Adipocyte (in vitro differentiated cells): Measurements from ENCODE around the gene NT5DC3.

ENCODE experiments used
- DNase-seq: peaks from one replicate; pipeline ENCODE4 v3.0.0-alpha.2; 2015; ENCODE audit warnings: low read depth
- H3K27me3 ChIP-seq: replicated peaks from 2 replicates; pipeline ENCODE4 v1.7.0; 2013; ENCODE audit warnings: mild to moderate bottlenecking, low read length, moderate library complexity; ENCODE audit not compliant: control insufficient read depth, insufficient read depth
- H3K36me3 ChIP-seq: 2 replicates; pipeline ENCODE4 v1.7.0; 2013; ENCODE audit warnings: low read length, mild to moderate bottlenecking, moderate library complexity; ENCODE audit not compliant: control insufficient read depth, insufficient read depth, severe bottlenecking
- H3K4me1 ChIP-seq: 2 replicates; pipeline ENCODE4 v1.7.0; 2013; ENCODE audit warnings: mild to moderate bottlenecking, low read length, moderate library complexity; ENCODE audit not compliant: control insufficient read depth, insufficient read depth
- H3K4me3 ChIP-seq: 2 replicates; pipeline ENCODE4 v1.7.0; 2013; ENCODE audit warnings: mild to moderate bottlenecking, low read length, moderate library complexity
- H3K9ac ChIP-seq: 2 replicates; pipeline ENCODE4 v1.7.0; 2013; ENCODE audit warnings: mild to moderate bottlenecking, low read length, moderate library complexity
- H3K9me3 ChIP-seq: 2 replicates; pipeline ENCODE4 v1.7.0; 2013; ENCODE audit warnings: mild to moderate bottlenecking, low read length, moderate library complexity; ENCODE audit not compliant: control insufficient read depth

Gene NT5DC3

DNA sequence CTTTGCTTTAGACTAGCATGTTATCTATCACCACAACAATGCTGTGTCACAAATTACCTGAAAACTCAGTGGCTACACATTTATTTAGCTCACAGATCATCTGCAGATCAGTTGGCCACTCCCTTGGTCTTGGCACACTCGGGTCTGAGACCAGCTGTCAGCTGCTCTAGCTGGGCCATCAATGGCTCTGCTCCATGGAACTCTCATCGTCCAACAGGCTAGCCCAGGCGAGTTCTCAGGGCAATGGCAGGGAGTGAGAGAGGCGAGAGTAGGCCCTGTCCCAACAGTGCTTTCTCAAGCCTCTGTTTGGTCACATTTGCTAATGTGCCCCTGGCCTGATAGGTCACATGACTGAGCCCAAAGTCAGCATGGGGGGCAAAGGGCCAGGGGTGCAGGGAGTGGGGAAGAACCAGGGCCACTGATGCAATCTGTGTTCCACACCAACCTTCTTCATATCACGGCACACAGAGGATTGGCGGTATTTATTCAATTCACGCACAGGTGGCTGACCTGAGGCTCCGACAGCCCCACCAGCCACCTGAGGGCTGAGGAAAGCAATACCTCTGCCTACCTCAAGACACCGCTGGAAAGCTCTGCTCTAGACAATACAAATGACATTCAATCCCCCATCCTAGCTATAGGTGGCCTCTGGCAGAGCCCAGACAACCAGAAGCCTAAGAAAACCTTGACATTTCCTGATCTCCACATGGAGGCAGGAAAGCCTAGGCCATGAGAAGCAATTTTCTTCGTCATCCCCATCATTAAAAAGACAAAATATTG is 82.5 kb downstream of the NT5DC3 start:
- DNase-seq, result no peak
- H3K36me3 ChIP-seq, result peaks cover 30% of the 10 kb centered on the region

GRCh38 chr12:103757248-103757647 is 83.8 kb downstream of the NT5DC3 start:
- Histone ChIP-seq H3K4me3 (no peak overlapping the region), H3K9me3 (no peaks in the 10 kb centered on the region), H3K9ac (no peak overlapping the region), H3K4me1 (no peaks in the 10 kb centered on the region), H3K27me3 (no peaks in the 10 kb centered on the region), H3K36me3 (peaks cover 18% of the 10 kb centered on the region)
- no peak for DNase-seq

More for the DNA sequence above, 82.5 kb downstream of the NT5DC3 start:
- H3K4me3 ChIP-seq, result no peak overlapping the region
- H3K27me3 ChIP-seq, result no peaks in the 10 kb centered on the region
- H3K4me1 ChIP-seq, result no peaks in the 10 kb centered on the region
- no peak overlapping the region for H3K9ac ChIP-seq
- no peaks in the 10 kb centered on the region for H3K9me3 ChIP-seq

GRCh38 chr12:103756443-103756842 is 84.6 kb downstream of the NT5DC3 start:
- Histone ChIP-seq H3K27me3 (no peaks in the 10 kb centered on the region), H3K9me3 (no peaks in the 10 kb centered on the region), H3K36me3 (peaks cover 10% of the 10 kb centered on the region), H3K4me3 (no peak overlapping the region), H3K9ac (no peak overlapping the region), H3K4me1 (peaks cover 5% of the 10 kb centered on the region)
- no peak for DNase-seq

GRCh38 chr12:103755425-103755824 is 85.6 kb downstream of the NT5DC3 start:
- H3K36me3 ChIP-seq, result peaks cover 1% of the 10 kb centered on the region
- no peak overlapping the region for H3K9ac ChIP-seq
- peaks cover 5% of the 10 kb centered on the region for H3K4me1 ChIP-seq
- H3K27me3 ChIP-seq, result no peaks in the 10 kb centered on the region
- DNase-seq, result no peak
- H3K4me3 ChIP-seq, result no peak overlapping the region
- no peaks in the 10 kb centered on the region for H3K9me3 ChIP-seq

- no peaks in the 10 kb centered on the region for H3K9me3 ChIP-seq
- no peaks in the 10 kb centered on the region for H3K36me3 ChIP-seq
- DNase-seq, result no peak
- peaks cover 5% of the 10 kb centered on the region for H3K4me1 ChIP-seq
- no peak overlapping the region for H3K9ac ChIP-seq
- no peak overlapping the region for H3K4me3 ChIP-seq
- H3K27me3 ChIP-seq, result no peaks in the 10 kb centered on the region
These were observed 89.4 kb downstream of the NT5DC3 start for GRCh38 chr12:103751600-103751999.

DNA sequence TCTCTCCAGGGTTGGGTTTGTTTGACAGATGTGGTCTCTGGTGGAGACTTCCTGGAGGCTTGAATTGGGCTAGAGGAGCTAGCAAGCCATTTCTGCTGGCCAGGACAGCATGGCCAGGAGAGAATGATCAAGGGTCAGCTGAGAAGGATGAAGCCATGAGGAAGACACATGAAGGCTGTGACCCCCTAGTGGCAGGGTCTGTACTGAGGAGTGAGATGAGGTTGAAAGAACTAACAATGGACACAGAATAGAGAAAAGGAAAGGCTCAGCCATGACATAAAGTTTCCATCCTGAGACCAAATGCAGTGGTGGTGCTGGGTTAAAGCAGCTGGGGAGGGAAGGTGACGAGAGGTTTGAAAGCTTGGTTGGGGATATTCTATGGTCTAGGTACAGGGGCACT is 89.9 kb downstream of the NT5DC3 start:
- peaks cover 5% of the 10 kb centered on the region for H3K4me1 ChIP-seq
- no peaks in the 10 kb centered on the region for H3K9me3 ChIP-seq
- no peak overlapping the region for H3K4me3 ChIP-seq
- no peak overlapping the region for H3K9ac ChIP-seq
- DNase-seq, result no peak
- H3K36me3 ChIP-seq, result no peaks in the 10 kb centered on the region
- H3K27me3 ChIP-seq, result no peaks in the 10 kb centered on the region

DNA sequence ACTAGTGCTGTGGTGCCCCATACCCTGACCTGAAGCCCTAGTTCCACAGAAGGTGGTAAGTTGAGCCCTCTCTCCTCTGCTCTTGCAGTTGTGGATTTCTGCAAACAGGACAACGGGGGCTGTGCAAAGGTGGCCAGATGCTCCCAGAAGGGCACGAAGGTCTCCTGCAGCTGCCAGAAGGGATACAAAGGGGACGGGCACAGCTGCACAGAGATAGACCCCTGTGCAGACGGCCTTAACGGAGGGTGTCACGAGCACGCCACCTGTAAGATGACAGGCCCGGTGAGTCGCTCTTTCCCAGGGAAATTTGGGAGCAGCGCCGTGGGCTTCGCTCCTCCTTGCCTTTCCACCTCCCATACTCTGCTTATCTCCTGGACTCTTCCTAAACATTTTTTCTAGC is 92.2 kb downstream of the NT5DC3 start:
- Histone ChIP-seq H3K36me3 (no peaks in the 10 kb centered on the region), H3K9me3 (no peaks in the 10 kb centered on the region), H3K4me3 (no peak overlapping the region), H3K4me1 (peaks cover 5% of the 10 kb centered on the region), H3K9ac (no peak overlapping the region), H3K27me3 (no peaks in the 10 kb centered on the region)
- no peak for DNase-seq

- Histone ChIP-seq H3K36me3 (no peaks in the 10 kb centered on the region), H3K4me1 (peaks cover 5% of the 10 kb centered on the region), H3K27me3 (no peaks in the 10 kb centered on the region), H3K9ac (no peak overlapping the region), H3K4me3 (no peak overlapping the region), H3K9me3 (no peaks in the 10 kb centered on the region)
- DNase-seq, result no peak
These were observed 93.0 kb downstream of the NT5DC3 start for GRCh38 chr12:103748002-103748401.

- no peak for DNase-seq
- Histone ChIP-seq H3K36me3 (no peaks in the 10 kb centered on the region), H3K9ac (no peak overlapping the region), H3K4me3 (no peak overlapping the region), H3K9me3 (no peaks in the 10 kb centered on the region), H3K27me3 (no peaks in the 10 kb centered on the region), H3K4me1 (no peaks in the 10 kb centered on the region)
These were observed 95.1 kb downstream of the NT5DC3 start for GRCh38 chr12:103745962-103746361.

- Histone ChIP-seq H3K4me1 (no peaks in the 10 kb centered on the region), H3K9me3 (no peaks in the 10 kb centered on the region), H3K36me3 (no peaks in the 10 kb centered on the region), H3K27me3 (peaks cover 8% of the 10 kb centered on the region), H3K4me3 (no peak overlapping the region), H3K9ac (no peak overlapping the region)
- no peak for DNase-seq
These were observed 97.2 kb downstream of the NT5DC3 start for GRCh38 chr12:103743788-103744187.

- no peaks in the 10 kb centered on the region for H3K4me1 ChIP-seq
- DNase-seq, result peak; percentile 28
- no peak overlapping the region for H3K4me3 ChIP-seq
- H3K9me3 ChIP-seq, result no peaks in the 10 kb centered on the region
- H3K9ac ChIP-seq, result no peak overlapping the region
- H3K36me3 ChIP-seq, result no peaks in the 10 kb centered on the region
- H3K27me3 ChIP-seq, result peaks cover 8% of the 10 kb centered on the region
These were observed 98.6 kb downstream of the NT5DC3 start for GRCh38 chr12:103742349-103742932.
